GM18909 (cell line): ENCODE data around the gene PRDX5.

Experiments
- ATAC-seq: cut with Tn5 transposase; IDR thresholded peaks from one replicate; pipeline ENCODE4 v1.9.1; 2021; ENCODE audit warnings: mild to moderate bottlenecking; ENCODE audit not compliant: unreplicated experiment, poor library complexity

The PRDX5 gene

DNA sequence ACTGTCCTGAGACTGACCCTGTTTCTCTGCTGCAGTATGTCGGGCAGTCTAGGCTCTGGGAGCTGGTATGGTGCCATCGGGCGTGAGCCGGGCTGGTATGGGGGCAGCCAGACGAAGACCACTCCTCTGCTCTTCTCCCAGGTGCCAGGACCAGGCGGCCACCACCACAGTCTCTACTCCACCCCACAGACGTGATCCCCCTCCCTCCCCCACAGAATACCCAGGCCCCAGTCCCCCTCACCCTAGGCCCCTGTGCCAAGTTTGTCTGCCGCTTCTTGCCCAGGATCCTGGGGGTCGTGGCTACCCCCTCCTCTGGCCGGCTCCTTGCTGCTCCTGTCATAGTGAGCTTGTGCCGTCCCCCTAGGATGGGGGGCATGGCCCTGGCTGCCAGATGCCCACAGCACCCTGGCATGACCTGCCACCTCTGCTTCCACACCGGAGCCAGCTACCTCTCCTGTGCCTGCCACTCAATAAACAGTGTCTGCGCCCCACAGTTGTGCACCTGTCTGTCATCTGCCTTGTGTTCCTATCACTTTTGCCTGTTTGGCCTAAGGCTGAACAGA lies 28.8 kb upstream of the PRDX5 start:
- no peak for ATAC-seq

DNA sequence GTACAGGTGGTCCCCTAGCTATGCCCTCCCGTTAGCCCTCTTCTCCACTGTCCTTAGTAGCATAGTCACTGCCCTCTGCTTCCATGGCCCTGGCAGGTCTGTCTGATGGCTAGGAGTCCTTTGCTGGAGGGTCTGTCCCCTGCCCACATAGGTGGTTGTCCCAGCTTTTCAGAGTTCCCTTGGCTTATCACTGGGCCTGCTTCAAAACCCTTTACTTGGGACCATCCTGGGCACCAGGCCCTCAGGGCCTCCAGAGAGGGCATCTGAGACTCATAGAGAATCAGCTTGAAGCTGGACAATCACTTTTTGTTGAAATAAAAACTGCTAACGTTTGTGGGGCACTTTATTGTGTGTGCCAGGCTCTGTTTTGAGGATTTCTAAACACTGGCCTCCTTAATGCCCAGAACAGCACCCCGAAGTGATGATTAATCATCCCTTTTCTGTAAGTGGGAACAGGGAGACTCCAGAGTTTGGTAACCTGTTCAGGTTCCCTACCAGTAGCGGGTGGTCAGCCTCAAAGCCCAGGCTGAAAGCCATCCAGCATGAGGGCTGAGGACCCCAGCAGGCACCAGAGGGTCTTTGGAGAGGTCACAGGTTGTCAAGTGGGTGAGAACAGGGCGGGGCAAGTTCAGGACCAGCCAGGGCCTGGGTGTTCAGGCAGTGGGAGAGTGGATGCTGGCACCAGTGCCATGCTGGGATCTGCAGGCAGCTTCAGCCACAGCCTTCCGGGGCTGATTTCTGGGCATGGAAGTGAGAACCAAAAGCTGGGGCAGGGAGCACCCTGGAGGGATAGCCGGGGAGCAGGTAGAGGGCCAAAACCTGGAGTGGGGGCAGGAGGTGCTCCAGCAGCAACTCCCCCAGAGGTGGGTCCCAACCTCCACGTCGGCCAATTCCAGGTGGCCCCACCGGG lies 27.3 kb upstream of the PRDX5 start:
- no peak for ATAC-seq

DNA sequence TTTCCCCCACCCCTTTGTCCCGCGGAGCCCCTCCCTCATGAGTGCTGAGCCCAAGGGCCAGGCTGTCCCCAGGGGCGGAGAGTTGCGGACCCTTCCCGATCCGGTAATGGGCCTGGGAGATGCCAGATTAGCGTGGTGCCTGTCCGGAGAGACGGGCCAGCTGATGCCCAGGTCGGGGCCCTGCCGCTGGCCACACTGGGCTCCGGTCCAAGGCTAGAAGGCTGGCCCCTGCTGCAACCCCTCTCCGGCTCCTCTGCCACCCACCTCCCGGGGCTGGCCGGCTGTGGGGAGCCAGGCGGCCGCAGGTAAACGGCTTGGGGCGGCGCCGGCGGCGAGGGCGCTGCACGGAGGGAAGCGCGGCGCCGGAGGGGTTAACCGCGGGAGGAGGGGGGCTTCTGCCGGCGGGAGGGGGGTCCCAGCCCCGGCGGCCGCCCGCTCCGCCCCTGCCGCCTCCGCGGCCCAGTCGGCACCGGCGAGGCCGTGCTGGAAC lies 26.6 kb upstream of the PRDX5 start, which contains the start of gene KCNK4:
Gene KCNK4 (plus strand): TSS at position 41 of the 490 bp plus-strand sequence. CDS start 1,717 bp downstream, outside the sequence.
- no peak for ATAC-seq

DNA sequence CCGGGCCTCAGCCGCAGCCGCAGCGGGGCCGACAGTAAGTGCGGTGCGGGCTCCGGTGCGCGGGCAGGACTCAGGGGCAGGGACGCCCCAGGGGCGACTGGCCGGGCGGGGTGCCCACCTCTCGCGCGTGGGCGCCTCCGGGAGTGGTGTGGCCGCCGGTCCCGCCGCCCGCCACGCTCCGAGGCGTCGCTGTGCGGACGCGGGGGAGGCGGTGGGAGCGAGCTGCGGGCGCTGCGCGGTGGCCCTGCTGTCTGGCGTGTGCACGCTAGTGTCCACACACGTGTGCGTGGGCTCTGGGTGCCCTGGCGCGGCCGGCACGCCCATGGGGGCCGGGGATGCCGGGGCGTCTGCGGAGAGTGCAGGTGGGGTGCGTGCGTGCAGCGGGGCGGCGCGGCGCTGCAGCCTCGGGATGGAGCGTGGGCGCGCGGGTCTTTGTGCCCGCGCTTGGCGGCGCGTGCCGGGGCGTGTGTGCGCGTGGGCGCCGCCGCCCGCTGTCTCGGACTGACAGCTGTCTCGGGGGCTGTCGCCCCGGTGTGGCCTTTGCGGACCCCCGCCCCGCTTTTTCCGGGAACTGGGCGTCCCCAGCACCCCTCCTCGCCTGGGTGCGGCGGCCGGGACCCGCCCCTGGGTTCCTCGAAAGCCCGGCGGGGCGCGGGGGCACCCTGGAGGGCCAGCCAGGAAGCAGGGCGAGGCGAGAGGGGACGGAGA lies 26.0 kb upstream of the PRDX5 start:
- ATAC-seq: no peak

DNA sequence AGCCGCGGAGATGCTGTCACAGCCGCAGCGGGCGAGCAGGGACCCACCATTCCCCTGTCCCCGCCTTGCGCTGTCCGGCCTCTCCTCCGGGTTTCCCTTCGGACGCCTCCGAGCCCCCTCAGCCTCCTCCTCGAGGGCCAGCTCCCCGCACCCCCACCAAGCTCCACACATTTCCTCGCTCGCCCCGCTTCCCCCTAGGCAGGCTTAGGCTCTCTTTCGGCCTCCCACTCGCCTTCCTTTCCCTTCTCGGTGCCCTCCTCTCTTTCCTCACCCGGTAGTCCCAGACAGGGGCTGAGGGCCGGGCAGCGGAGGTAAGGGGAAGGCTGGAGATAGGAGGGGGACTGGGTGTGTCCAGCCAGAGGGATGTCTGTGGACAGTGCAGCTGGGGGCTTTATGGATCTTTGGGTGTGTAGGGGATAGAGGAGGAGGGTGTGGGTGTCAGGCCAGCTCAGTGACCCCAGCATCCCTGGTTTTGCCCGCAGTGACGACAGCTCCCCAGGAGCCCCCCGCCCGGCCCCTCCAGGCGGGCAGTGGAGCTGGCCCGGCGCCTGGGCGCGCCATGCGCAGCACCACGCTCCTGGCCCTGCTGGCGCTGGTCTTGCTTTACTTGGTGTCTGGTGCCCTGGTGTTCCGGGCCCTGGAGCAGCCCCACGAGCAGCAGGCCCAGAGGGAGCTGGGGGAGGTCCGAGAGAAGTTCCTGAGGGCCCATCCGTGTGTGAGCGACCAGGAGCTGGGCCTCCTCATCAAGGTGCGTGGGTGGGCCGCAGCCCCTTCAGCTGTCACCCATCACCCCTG lies 25.3 kb upstream of the PRDX5 start:
- ATAC-seq: no peak

DNA sequence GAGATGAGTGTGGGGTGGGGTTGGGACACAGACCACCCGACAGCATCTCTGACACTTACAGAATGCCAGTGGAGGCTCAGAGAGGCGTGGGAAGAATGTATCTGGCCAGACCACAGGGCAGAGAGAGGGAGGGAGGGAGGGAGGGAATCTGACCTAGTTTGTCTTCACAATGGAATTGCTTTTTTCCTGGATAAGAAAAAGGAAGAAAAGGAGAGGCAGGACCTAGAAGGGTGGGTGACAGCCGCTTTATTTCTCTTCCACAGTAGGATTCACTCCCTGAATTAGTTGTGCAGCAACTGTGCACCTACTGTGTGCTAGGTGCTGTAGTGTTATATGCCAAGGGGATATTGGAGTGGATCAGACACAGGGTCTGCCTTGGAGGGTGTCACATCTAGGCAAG lies 23.1 kb upstream of the PRDX5 start:
- no peak for ATAC-seq

DNA sequence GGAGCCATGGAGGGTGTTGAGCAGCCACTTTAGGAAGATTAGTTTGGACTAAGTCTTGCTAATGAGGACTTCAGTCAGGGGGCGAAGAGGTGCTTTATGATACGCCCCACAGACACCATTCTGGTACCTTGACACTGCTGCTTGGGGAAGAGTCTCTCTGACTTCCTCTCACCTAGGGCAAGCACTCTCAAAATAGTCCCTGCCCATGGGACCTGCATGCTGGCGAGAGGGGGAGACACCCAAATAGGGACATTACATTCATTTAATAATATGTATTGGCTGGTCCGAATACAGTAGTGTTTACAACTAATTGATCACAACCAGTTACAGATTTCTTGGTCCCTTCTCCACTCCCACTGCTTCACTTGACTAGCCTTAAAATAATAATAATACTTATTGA lies 22.2 kb upstream of the PRDX5 start:
- ATAC-seq: no peak

DNA sequence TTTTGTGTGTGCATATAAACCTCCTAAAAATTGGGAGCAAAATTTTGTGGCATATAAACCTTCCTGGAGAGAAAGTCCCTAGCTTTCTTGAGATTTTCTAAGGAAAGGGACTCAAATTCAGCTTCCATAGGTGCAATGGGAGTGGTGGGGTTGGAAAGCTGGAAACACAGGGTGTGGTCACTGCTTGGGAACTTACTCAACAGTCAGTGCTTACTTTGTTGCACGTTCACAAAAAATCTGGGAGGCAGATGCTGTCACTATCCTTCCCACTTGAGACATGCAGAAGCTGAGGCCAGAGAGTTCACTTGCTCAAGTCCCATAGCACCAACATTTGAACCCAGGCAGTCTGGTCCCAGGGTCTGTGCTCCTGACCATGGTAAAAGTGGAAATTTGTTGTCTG lies 21.7 kb upstream of the PRDX5 start:
- no peak for ATAC-seq

DNA sequence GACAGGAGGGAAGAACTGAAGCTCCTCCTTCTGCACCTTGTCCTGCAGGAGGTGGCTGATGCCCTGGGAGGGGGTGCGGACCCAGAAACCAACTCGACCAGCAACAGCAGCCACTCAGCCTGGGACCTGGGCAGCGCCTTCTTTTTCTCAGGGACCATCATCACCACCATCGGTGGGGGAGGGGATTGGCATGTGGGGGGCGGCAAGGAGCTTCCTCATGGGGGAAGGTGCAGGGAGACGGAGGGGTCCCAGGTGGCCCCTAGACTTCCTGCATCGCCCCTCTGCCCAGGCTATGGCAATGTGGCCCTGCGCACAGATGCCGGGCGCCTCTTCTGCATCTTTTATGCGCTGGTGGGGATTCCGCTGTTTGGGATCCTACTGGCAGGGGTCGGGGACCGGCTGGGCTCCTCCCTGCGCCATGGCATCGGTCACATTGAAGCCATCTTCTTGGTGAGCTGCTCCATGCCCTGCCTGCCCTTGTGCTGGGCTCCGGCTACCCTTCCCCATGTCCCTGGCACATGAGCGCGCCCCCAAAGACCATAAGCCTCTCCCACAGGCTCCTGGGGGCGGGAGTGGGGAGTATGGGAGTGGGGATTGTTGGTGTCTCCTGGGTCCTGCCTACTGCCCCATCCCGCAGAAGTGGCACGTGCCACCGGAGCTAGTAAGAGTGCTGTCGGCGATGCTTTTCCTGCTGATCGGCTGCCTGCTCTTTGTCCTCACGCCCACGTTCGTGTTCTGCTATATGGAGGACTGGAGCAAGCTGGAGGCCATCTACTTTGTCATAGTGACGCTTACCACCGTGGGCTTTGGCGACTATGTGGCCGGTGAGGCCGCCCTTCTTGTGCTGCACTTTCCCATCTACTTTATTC lies 20.9 kb upstream of the PRDX5 start:
- no peak for ATAC-seq

DNA sequence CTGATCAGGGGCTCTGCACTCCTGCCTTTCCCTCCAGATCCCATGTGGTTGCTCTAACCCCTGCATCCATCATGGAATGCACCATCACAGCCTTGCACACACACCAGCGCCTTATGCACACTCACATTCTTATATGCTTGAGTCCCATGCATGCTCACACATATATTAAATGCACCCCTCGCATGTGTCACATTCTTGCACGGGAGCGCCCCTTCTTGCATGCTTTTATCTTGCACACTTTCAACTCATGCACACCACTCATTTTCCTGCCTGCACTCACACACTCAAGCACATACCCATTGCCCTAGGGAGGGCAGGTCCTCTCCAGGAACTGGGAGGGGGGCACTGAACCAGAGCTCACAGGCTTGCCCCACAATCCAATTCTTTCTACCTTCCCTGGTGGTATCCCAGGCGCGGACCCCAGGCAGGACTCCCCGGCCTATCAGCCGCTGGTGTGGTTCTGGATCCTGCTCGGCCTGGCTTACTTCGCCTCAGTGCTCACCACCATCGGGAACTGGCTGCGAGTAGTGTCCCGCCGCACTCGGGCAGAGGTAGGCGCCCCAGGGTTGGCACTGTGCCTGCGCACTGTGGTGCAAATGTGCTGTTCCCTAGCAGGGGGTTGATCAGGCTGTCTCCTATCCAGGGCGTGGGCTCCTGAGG lies 20.1 kb upstream of the PRDX5 start:
- no peak for ATAC-seq

DNA sequence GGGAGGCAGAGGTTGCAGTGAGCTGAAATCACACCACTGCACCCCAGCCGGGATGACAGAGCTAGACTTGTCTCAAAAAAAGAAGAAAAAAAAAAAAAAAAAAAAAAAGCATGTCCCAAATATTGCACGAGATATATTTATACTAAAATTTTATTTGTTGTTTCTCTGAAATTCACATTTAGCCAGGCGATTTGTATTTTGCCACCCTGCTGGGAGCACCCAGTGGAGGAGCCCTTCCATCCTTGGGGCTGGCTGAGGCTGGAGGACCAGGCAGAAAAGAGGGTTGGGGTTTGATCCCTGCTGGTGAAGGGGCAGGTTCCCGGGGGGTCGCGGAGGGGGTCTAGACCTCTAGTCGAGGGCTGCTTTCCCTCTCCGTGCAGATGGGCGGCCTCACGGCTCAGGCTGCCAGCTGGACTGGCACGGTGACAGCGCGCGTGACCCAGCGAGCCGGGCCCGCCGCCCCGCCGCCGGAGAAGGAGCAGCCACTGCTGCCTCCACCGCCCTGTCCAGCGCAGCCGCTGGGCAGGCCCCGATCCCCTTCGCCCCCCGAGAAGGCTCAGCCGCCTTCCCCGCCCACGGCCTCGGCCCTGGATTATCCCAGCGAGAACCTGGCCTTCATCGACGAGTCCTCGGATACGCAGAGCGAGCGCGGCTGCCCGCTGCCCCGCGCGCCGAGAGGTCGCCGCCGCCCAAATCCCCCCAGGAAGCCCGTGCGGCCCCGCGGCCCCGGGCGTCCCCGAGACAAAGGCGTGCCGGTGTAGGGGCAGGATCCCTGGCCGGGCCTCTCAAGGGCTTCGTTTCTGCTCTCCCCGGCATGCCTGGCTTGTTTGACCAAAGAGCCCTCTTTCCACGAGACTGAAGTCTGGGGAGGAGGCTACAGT lies 18.7 kb upstream of the PRDX5 start:
- ATAC-seq: no peak

DNA sequence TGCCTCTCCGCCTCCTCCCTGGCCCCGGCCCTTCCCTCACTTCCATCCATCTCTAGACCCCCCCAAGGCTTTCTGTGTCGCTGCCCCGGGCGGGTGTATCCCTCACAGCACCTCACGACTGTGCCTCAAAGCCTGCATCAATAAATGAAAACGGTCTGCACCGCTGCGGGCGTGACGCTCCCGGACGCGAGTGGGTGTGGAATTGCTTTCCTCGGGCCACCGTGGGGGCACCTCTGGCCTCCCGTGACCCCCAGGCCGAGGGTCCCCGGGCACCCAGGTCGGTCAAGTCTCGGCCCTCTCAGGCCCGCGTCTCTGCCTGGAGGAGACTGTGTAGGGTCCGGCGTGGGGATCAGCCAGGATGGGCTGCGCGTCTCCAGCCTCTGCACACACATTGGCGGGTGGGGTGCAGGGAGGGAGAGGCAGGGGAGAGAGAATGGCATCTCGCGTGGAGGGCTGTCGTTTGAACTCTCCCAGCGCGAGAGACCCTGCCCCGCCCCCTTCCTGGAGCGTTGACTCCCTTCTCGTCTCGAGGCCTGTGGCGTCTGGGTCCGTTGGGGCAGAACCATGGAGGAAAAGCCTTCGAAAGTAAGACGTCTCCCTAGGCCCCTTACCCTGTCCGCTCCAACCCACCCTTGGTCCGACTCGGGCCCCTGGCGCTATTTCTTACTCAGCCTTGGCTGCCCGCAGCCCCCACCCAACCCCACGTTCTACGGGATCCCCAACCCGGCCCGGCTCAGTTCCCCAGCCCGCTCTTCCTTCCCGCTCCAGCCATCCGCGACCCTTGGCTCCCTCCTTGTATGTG lies 17.9 kb upstream of the PRDX5 start, which contains the start of gene CATSPERZ:
Gene CATSPERZ (plus strand): TSS at position 512 of the 802 bp plus-strand sequence. CDS start 53 bp downstream, at position 565.
- ATAC-seq: no peak

DNA sequence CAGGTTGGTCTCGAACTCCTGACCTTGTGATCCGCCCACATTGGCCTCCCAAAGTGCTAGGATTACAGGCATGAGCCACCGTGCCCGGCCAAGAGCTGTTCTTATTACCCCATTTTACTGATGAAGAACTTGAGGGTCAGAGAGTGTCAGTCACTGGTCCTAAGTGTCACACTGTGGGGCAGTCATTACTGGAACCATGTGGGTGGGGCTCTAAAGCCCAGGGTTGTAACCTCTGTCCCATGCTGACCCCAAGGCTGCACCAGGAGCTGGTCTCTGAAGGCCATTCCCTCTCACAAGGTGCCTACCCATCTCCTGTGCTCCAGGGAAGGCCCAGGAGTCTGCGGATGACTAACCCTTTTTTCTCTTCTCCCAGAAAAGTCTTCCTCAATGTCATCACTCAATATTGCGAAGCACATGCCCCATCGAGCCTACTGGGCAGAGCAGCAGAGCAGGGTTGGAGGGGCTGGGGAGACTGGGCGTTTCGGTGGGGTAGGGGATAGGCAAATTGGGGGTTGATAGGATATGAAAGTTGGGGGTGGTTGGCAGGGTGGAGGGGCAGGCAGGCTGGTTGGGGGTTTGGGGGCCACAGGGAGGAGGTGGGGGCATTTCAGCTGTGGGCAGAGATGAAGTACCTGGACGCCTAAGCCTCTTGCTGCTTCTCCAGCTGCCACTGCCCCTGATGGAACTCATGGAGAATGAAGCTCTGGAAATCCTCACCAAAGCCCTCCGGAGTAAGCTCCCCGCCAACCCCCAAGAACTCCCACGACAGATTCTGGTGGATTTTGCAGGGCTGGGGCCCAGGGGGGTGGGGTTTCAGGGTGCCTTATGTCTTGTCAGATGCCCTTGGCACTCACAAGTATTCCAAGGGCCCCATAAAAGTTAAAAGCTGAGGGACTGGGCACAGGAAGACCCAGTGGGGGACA lies 14.6 kb upstream of the PRDX5 start:
- no peak for ATAC-seq

DNA sequence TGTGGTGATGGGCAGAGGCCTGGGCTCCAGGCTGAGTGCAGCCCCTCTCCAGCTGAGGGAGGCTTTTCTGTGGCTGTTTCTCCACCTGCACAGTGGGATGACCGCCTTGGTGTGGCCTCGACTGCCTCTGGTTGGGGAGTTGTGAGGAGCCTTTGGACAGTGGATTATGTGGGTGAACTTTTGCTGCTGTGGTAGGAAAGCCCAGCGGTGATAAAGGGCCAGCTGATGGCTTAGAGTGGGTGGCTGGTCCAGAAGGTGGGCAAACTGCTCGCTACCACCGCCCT lies 13.9 kb upstream of the PRDX5 start:
- ATAC-seq: no peak

DNA sequence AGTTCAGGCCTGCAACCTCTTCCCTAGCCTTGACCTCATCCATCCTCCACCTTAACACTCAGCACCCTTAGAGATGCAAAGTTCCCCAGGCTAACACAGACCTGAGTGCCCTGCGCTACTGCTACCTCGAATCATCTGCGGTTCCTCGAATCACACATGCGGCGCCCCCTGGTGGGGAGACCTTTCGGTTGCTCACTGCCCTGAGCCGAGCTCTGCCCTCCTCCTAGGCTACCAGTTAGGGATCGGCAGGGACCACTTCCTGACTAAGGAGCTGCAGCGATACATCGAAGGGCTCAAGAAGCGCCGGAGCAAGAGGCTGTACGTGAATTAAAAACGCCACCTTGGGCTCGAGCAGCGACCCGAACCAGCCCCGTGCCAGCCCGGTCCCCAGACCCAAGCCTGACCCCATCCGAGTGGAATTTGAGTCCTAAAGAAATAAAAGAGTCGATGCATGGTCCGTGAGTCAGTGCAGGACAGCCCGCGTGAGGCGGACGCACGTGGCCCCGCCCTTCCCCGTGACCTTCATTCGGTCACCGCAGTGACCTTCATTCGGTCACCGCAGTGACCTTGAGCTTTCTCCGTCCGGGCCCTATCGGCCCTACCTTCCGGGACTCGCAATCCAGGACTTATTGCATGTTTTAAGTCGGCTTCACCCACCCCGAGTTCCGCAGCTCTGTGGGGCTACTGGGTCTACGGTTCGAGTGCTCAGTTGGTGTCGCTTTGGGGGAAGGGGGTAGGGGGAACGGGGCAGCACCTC lies 13.4 kb upstream of the PRDX5 start:
- peak; percentile 34 for ATAC-seq
